HCT116 (cell line): ENCODE measurements around the gene ISCA1. TPM values are rescaled to one million over a fixed set of nuclear protein-coding genes. Genes with fewer than 3 reads are reported as not detected.

ENCODE experiments used
- ATAC-seq: fragments of 200-7000 bp; cut with Tn5 transposase; 2 replicates; pipeline ENCODE4 v1.9.1; 2020; ENCODE audit warnings: mild to moderate bottlenecking, moderate library complexity
- BruUV-seq: library from RNA; stranded (reverse); fragments of 400-500 nt; replicated peaks from 2 replicates; lab custom pipeline; 2021; lab: Mats Ljungman, UMichigan
- CTCF ChIA-PET: fragments of 300-600 bp; sonication (Branson Sonifier 250); formaldehyde crosslinking; loops from one replicate; lab custom pipeline; 2021; ENCODE audit warnings: antibody characterized with exemption; lab: Charles Lee
- POLR2A ChIA-PET: fragments of 300-600, 350-600 bp; sonication (Branson Sonifier 250); formaldehyde crosslinking; loops from one replicate; lab custom pipeline; 2021; ENCODE audit warnings: antibody characterized with exemption; lab: Charles Lee
- RAD21 ChIA-PET, 2 experiments: fragments of 300-600 bp; sonication (Branson Sonifier 250); formaldehyde crosslinking; loops; one replicate each; lab custom pipeline; 2023; ENCODE audit warnings: low total read pairs in 2 of 2; ENCODE audit not compliant: uncharacterized antibody in 2 of 2, unreplicated experiment in 2 of 2, low non-redundant PET in 1 of 2; lab: Charles Lee
- DNase-seq: peaks from one replicate; pipeline ENCODE4 v3.0.0-alpha.2; 2010; ENCODE audit warnings: low read depth, low spot score
- H2AFZ ChIP-seq: fragments of 200-600 bp; shearing (Covaris generic), sonication (generic); 2 replicates; pipeline ENCODE4 v1.6.1; 2017; ENCODE audit warnings: low read depth, mixed run types, mixed read lengths, antibody characterized with exemption, low read length; ENCODE audit not compliant: poor library complexity, severe bottlenecking
- H3K27ac ChIP-seq: 2 replicates; pipeline ENCODE4 v1.5.1; 2012; ENCODE audit warnings: low read depth, low read length
- H3K27me3 ChIP-seq: fragments of 200-600 bp; sonication (generic); 2 replicates; pipeline ENCODE4 v1.6.1; 2016; ENCODE audit warnings: mixed run types, low read length, mixed read lengths; ENCODE audit not compliant: insufficient read depth
- H3K36me3 ChIP-seq, 2 experiments: fragments of 200-500 bp in 1 of 2; fragments of 200-600 bp in 1 of 2; sonication (Bioruptor generic) in 1 of 2; sonication (generic) in 1 of 2; 2 replicates each; pipeline versions ENCODE4 v1.5.1 to v1.6.1; 2014 to 2016; ENCODE audit warnings: low read length in 2 of 2, inconsistent platforms in 1 of 2, mixed read lengths in 1 of 2, mixed run types in 1 of 2; ENCODE audit not compliant: insufficient read depth in 2 of 2, control insufficient read depth in 1 of 2
- H3K4me1 ChIP-seq, 2 experiments: fragments of 200-600 bp in 1 of 2; sonication (generic) in 1 of 2; 2 replicates each; pipeline versions ENCODE4 v1.5.1 to v1.6.1; 2012 to 2017; ENCODE audit warnings: low read length in 2 of 2, inconsistent platforms in 1 of 2, mild to moderate bottlenecking in 1 of 2, mixed read lengths in 1 of 2, mixed run types in 1 of 2, moderate library complexity in 1 of 2; ENCODE audit not compliant: insufficient read depth in 2 of 2, control insufficient read depth in 1 of 2
- H3K4me2 ChIP-seq: fragments of 200-600 bp; sonication (generic); 2 replicates; pipeline ENCODE4 v1.6.1; 2017; ENCODE audit warnings: mixed run types, low read length, mixed read lengths
- H3K4me3 ChIP-seq, 2 experiments: fragments of 200-600 bp in 1 of 2; sonication (generic) in 1 of 2; replicated peaks in 1 of 2; 2 replicates each; pipeline ENCODE4 v1.5.1; 2011 to 2016; ENCODE audit warnings: low read length in 2 of 2, control low read depth in 1 of 2, low read depth in 1 of 2, mild to moderate bottlenecking in 1 of 2, mixed read lengths in 1 of 2, mixed run types in 1 of 2
- H3K79me2 ChIP-seq: fragments of 200-600 bp; sonication (generic); 2 replicates; pipeline ENCODE4 v1.6.1; 2017; ENCODE audit warnings: mild to moderate bottlenecking, mixed run types, low read length, moderate library complexity, mixed read lengths; ENCODE audit not compliant: insufficient read depth
- H3K9ac ChIP-seq: fragments of 200-600 bp; sonication (generic); 2 replicates; pipeline ENCODE4 v1.6.1; 2016; ENCODE audit warnings: low read length, mixed read lengths
- H3K9me2 ChIP-seq: fragments of 200-600 bp; sonication (generic), shearing (Covaris generic); 2 replicates; pipeline ENCODE4 v1.6.1; 2017; ENCODE audit warnings: mixed run types, mild to moderate bottlenecking, moderate library complexity; ENCODE audit not compliant: insufficient read depth
- H3K9me3 ChIP-seq, 2 experiments: fragments of 200-500 bp in 1 of 2; fragments of 200-600 bp in 1 of 2; sonication (Bioruptor generic) in 1 of 2; sonication (generic) in 1 of 2; 2 replicates each; pipeline ENCODE4 v1.6.1; 2014 to 2017; ENCODE audit warnings: low read length in 2 of 2, mixed read lengths in 2 of 2, inconsistent platforms in 1 of 2, low read depth in 1 of 2, mild to moderate bottlenecking in 1 of 2, mixed run types in 1 of 2, moderate library complexity in 1 of 2; ENCODE audit not compliant: control insufficient read depth in 1 of 2, insufficient read depth in 1 of 2
- H4K20me1 ChIP-seq: fragments of 200-600 bp; sonication (generic), shearing (Covaris generic); 2 replicates; pipeline ENCODE4 v1.6.1; 2017; ENCODE audit warnings: mixed run types, mild to moderate bottlenecking, moderate library complexity; ENCODE audit not compliant: insufficient read depth
- EGR1 ChIP-seq: IDR thresholded peaks from 2 replicates; pipeline ENCODE4 v1.6.1; 2012; ENCODE audit warnings: low read depth
- EZH2phosphoT487 ChIP-seq: fragments of 200-600 bp; IDR thresholded peaks from 2 replicates; pipeline ENCODE4 v1.6.1; 2018; ENCODE audit warnings: antibody characterized with exemption, borderline replicate concordance
- POLR2AphosphoS5 ChIP-seq: IDR thresholded peaks from 2 replicates; pipeline ENCODE4 v1.6.1; 2011; ENCODE audit warnings: mild to moderate bottlenecking, low read depth, low read length, moderate library complexity
- TCF7L2 ChIP-seq: IDR thresholded peaks from 2 replicates; pipeline ENCODE4 v1.7.0; 2011; ENCODE audit warnings: borderline replicate concordance, inconsistent platforms; ENCODE audit not compliant: insufficient read depth, insufficient read length; ENCODE audit errors: extremely low read depth
- intact Hi-C: fragments of 100-400 bp; cut with micrococcal nuclease; formaldehyde crosslinking; loops from 2 replicates; pipeline ENCODE4 v1.10.0; 2022
- total RNA-seq: library from RNA; stranded (reverse); gene quantifications from one replicate; pipeline ENCODE4 v1.2.1, GENCODE V29; 2021; ENCODE audit not compliant: unreplicated experiment

ISCA1 gene
- total RNA-seq, 1 experiment from 2014 or later = 25.7 TPM

DNA sequence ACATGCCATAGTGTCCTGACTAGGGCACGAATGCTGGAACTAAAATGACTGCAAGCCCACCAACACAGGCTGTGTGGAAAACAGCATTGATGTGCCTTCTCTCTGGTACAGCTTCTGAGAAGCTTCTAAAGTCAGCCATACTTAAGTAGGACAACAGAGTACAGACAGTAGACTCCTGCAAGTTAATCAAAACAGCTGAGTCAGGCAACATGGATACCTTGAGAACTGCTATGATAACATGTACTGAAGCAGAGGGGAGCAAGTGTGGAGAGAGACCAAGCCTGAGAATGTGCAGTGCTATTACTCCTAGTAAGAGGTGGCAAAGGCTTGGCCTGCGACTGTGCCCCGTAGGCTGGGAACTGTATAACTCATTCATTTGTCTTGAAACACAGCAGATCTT, 2.5 kb downstream of the ISCA1 start:
- Histone ChIP-seq H3K27ac (no peak overlapping the region), H3K27me3 (no peaks in the 10 kb centered on the region), H3K79me2 (peaks cover 64% of the 10 kb centered on the region), H3K4me1 (peaks cover 5 to 15% of the 10 kb centered on the region in 2 experiments; a peak in 3 of 4 replicates), H4K20me1 (no peaks in the 10 kb centered on the region), H3K9me2 (no peaks in the 10 kb centered on the region), H3K9ac (no peak overlapping the region), H3K4me3 (no peak overlapping the region), H3K4me2 (no peak overlapping the region), H3K36me3 (peaks cover 3 to 7% of the 10 kb centered on the region in 2 experiments; a peak in 1 of 4 replicates), H3K9me3 (no peaks in the 10 kb centered on the region), H2AFZ (no peak overlapping the region)
- intact Hi-C loops = loop anchor here (10.0 kb wide), 1 partner anchor 455 kb away; no protein-coding TSS in a partner anchor
- DNase-seq (no peak), ATAC-seq (no peak)
- TF ChIP-seq EGR1 (no peak), POLR2AphosphoS5 (no peak), TCF7L2 (no peak)
- ChIA-PET RAD21 (no interaction called here), CTCF (no interaction called here), POLR2A (no interaction called here)
- BruUV-seq = no TSS peak

GRCh38 chr9:86277072-86277471, 5.3 kb downstream of the ISCA1 start:
- Histone ChIP-seq H3K9me3 (no peaks in the 10 kb centered on the region), H2AFZ (no peak overlapping the region), H3K4me3 (no peak overlapping the region), H3K79me2 (peaks cover 78% of the 10 kb centered on the region), H3K4me2 (no peak overlapping the region), H3K27me3 (no peaks in the 10 kb centered on the region), H3K27ac (no peak overlapping the region), H3K9me2 (no peaks in the 10 kb centered on the region), H4K20me1 (peaks cover 3% of the 10 kb centered on the region; the same call in 1 of the 2 replicates), H3K36me3 (peaks cover 7% of the 10 kb centered on the region in 2 experiments; a peak in 1 of 4 replicates), H3K4me1 (peaks cover 2 to 8% of the 10 kb centered on the region in 2 experiments; a peak in 3 of 4 replicates), H3K9ac (no peak overlapping the region)
- ATAC-seq (no peak), DNase-seq (no peak)
- no TSS peak for BruUV-seq
- intact Hi-C loops = loop anchor here (10.0 kb wide), 1 partner anchor 452 kb away; no protein-coding TSS in a partner anchor
- POLR2A ChIA-PET = no interaction called here
- RAD21 ChIA-PET = interaction anchor here in 1 of 2 experiments (0.6 kb wide), 1 partner anchor 641 kb away, joined by 4 read pairs; no protein-coding TSS in a partner anchor
- TF ChIP-seq EZH2phosphoT487 = no peak
- CTCF ChIA-PET = interaction anchor here (1.4 to 1.6 kb wide), 2 partner anchors 9 to 75 kb away, joined by 4 to 7 read pairs; no protein-coding TSS in a partner anchor
